A673 (cell line): Measurements from ENCODE around the gene IMMP1L. TPM values are rescaled to one million over a fixed set of nuclear protein-coding genes. Genes with fewer than 3 reads are reported as not detected.

ENCODE experiments used
- BruUV-seq: library from RNA; stranded (reverse); fragments of 400-500 nt; replicated peaks from 2 replicates; lab custom pipeline; 2021; lab: Mats Ljungman, UMichigan
- CTCF ChIA-PET: fragments of 300-600 bp; sonication (Branson Sonifier 250); formaldehyde crosslinking; loops from one replicate; lab custom pipeline; 2022; ENCODE audit warnings: antibody characterized with exemption; lab: Charles Lee
- POLR2A ChIA-PET: fragments of 300-600 bp; sonication (Branson Sonifier 250); formaldehyde crosslinking; loops from one replicate; lab custom pipeline; 2022; ENCODE audit warnings: antibody characterized with exemption; ENCODE audit not compliant: low non-redundant PET; lab: Charles Lee
- DNase-seq: peaks from one replicate; pipeline ENCODE4 v3.0.0-alpha.2; 2015; ENCODE audit warnings: low spot score
- H3K27ac ChIP-seq: fragments of 200-600 bp; sonication (generic); 2 replicates; pipeline ENCODE4 v1.5.1; 2016; ENCODE audit warnings: mixed run types, low read depth, mild to moderate bottlenecking, mixed read lengths, antibody characterized with exemption, low read length; ENCODE audit not compliant: poor library complexity, severe bottlenecking
- H3K27me3 ChIP-seq: fragments of 200-600 bp; sonication (generic); replicated peaks from 2 replicates; pipeline ENCODE4 v1.6.1; 2017; ENCODE audit warnings: mixed run types, low read depth, mild to moderate bottlenecking, mixed read lengths, antibody characterized with exemption, low read length; ENCODE audit not compliant: insufficient read depth, poor library complexity
- H3K36me3 ChIP-seq: fragments of 200-600 bp; sonication (generic); 2 replicates; pipeline ENCODE4 v1.6.1; 2016; ENCODE audit warnings: mixed run types, mild to moderate bottlenecking, mixed read lengths, antibody characterized with exemption, low read length; ENCODE audit not compliant: insufficient read depth, poor library complexity, severe bottlenecking
- H3K4me1 ChIP-seq: fragments of 200-600 bp; sonication (generic); 2 replicates; pipeline ENCODE4 v1.6.1; 2017; ENCODE audit warnings: mixed run types, mild to moderate bottlenecking, mixed read lengths, antibody characterized with exemption, low read length; ENCODE audit not compliant: insufficient read depth, poor library complexity, severe bottlenecking
- H3K4me3 ChIP-seq: fragments of 200-600 bp; sonication (generic); 2 replicates; pipeline ENCODE4 v1.5.1; 2016; ENCODE audit warnings: low read depth, mixed run types, mild to moderate bottlenecking, mixed read lengths, low read length; ENCODE audit not compliant: poor library complexity, severe bottlenecking
- H3K9me3 ChIP-seq: fragments of 200-600 bp; sonication (generic); 2 replicates; pipeline ENCODE4 v1.6.1; 2016; ENCODE audit warnings: mixed run types, low read depth, mild to moderate bottlenecking, mixed read lengths, antibody characterized with exemption, low read length; ENCODE audit not compliant: poor library complexity, severe bottlenecking
- EZH2 ChIP-seq: fragments of 200-600 bp; sonication (generic); IDR thresholded peaks from 2 replicates; pipeline ENCODE4 v1.6.1; 2017; ENCODE audit warnings: borderline replicate concordance, low read depth, mild to moderate bottlenecking, mixed read lengths, antibody characterized with exemption, low read length; ENCODE audit not compliant: poor library complexity, severe bottlenecking
- intact Hi-C: fragments of 100-400 bp; cut with micrococcal nuclease; formaldehyde crosslinking; loops from one replicate; pipeline ENCODE4 v1.10.0; 2022; ENCODE audit not compliant: unreplicated experiment
- total RNA-seq: library from RNA; stranded (reverse); gene quantifications from 2 replicates; pipeline ENCODE4 v1.2.3, GENCODE V29; 2021
- TF ChIP-seq, protein P1 (sequence below): fragments of 300-800, 200-600 bp; sonication (generic); conservative IDR thresholded peaks from 2 replicates; pipeline ENCODE4 v1.5.1; 2017; ENCODE audit warnings: low read depth, mild to moderate bottlenecking, antibody characterized with exemption, low read length, moderate library complexity, mixed read lengths

IMMP1L gene
- total RNA-seq, 1 experiment from 2014 or later = 88.3 TPM

DNA sequence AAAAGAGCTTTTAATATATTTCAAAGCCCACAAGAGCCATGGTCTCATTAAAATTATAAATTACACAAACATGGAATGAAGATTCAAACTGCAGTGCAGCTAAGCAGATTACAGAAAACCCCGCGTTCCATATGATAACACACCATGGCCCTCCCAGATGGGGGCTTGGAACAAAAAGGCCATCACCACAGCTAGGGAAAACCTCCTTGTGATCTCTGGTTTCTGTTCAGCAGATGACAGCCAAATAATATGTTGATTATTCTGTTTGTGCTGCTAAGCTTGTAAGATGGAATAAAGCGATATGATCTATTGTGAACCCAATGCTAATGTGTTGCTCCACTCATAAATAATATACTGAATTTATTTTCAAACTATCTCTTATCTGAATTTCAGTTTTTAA lies 28.5 kb downstream of the IMMP1L start:
- no peak overlapping the region for H3K4me3 ChIP-seq
- intact Hi-C loops = loop anchor here (10.0 kb wide), 2 partner anchors 246 to 814 kb away; no protein-coding TSS in a partner anchor
- peak; percentile 37 for DNase-seq
- no peaks in the 10 kb centered on the region for H3K36me3 ChIP-seq
- H3K27me3 ChIP-seq = no peaks in the 10 kb centered on the region
- CTCF ChIA-PET = no interaction called here
- TF ChIP-seq, protein P1, sequence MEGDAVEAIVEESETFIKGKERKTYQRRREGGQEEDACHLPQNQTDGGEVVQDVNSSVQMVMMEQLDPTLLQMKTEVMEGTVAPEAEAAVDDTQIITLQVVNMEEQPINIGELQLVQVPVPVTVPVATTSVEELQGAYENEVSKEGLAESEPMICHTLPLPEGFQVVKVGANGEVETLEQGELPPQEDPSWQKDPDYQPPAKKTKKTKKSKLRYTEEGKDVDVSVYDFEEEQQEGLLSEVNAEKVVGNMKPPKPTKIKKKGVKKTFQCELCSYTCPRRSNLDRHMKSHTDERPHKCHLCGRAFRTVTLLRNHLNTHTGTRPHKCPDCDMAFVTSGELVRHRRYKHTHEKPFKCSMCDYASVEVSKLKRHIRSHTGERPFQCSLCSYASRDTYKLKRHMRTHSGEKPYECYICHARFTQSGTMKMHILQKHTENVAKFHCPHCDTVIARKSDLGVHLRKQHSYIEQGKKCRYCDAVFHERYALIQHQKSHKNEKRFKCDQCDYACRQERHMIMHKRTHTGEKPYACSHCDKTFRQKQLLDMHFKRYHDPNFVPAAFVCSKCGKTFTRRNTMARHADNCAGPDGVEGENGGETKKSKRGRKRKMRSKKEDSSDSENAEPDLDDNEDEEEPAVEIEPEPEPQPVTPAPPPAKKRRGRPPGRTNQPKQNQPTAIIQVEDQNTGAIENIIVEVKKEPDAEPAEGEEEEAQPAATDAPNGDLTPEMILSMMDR = no peak
- no peak for TF ChIP-seq EZH2
- no peaks in the 10 kb centered on the region for H3K9me3 ChIP-seq
- no peak overlapping the region for H3K27ac ChIP-seq
- H3K4me1 ChIP-seq = peaks cover 27% of the 10 kb centered on the region
- POLR2A ChIA-PET = no interaction called here
- BruUV-seq = no TSS peak

DNA sequence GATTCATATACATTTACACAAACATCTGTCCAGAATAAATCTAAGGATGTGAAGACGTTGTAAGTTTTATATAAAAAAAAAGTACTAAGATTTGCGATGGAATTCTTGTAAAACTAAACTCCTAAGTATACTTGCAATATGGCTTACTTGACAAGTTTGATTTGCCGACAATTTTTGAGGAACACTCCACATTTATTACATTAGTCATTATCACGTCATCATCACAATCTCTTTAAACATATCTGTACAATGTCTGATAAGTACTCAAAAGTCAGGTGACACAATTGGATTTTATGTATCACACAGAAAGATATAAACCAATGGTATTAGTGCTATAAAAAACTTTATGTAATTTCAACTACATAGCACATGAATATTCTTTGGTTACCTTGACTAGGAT lies 30.4 kb downstream of the IMMP1L start:
- no peaks in the 10 kb centered on the region for H3K36me3 ChIP-seq
- ChIA-PET POLR2A (no interaction called here), CTCF (no interaction called here)
- H3K4me1 ChIP-seq = peaks cover 21% of the 10 kb centered on the region
- no peaks in the 10 kb centered on the region for H3K27me3 ChIP-seq
- H3K27ac ChIP-seq = no peak overlapping the region
- no TSS peak for BruUV-seq
- no peak overlapping the region for H3K4me3 ChIP-seq
- intact Hi-C loops = loop anchor here (10.0 kb wide), 1 partner anchor 374 kb away; no protein-coding TSS in a partner anchor
- no peak for DNase-seq
- no peak for TF ChIP-seq EZH2
- TF ChIP-seq, protein P1 = no peak
- no peaks in the 10 kb centered on the region for H3K9me3 ChIP-seq

DNA sequence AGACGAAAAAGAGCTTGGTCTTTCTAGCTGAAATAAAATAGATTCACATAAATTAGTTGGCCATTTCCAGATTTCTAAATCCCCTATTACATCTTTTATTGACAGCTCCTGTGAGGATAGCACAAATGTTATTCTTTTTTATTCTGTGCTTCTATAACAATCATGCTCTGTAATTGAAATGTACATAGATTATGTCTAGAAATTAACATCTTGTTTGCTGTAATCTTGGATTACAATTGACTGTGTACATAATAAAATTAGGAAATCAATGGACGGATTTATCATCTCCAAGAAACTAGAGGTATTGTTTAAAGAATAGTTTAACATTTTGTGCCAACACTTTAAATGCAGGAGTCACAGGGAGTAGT lies 31.2 kb downstream of the IMMP1L start:
- no peak for DNase-seq
- no peaks in the 10 kb centered on the region for H3K36me3 ChIP-seq
- CTCF ChIA-PET = no interaction called here
- H3K27ac ChIP-seq = no peak overlapping the region
- no peaks in the 10 kb centered on the region for H3K9me3 ChIP-seq
- BruUV-seq = no TSS peak
- H3K4me1 ChIP-seq = peaks cover 21% of the 10 kb centered on the region
- intact Hi-C loops = loop anchor here (10.0 kb wide), 1 partner anchor 373 kb away; no protein-coding TSS in a partner anchor
- POLR2A ChIA-PET = no interaction called here
- no peak overlapping the region for H3K4me3 ChIP-seq
- no peaks in the 10 kb centered on the region for H3K27me3 ChIP-seq
- TF ChIP-seq, protein P1 = no peak
- no peak for TF ChIP-seq EZH2
